ENCODE results near the gene SLIT2.

GRCh38 chr4:20262221-20262620 lies 10.5 kb downstream of the SLIT2 start:
- TF ChIP-seq CTCF (IDR thresholded peaks at IDR 0.05): no peak
- TF ChIP-seq POLR2A (IDR thresholded peaks at IDR 0.05): no peak
